Midbrain (tissue), 1 donor: ENCODE results near the gene LAMB1.
"Not testable (repeated sequence)": the region's sequence is repeated elsewhere in the genome, so short reads cannot be mapped to it uniquely, and the experiment has no call there.

Experiments
- DNase-seq: peaks from one replicate; lab custom pipeline; 2025; lab: John Stamatoyannopoulos, UW

The LAMB1 gene

GRCh38 chr7:107945332-107945731, 57.6 kb downstream of the LAMB1 start:
- no peak for DNase-seq

GRCh38 chr7:107944411-107945169, 58.4 kb downstream of the LAMB1 start:
- DNase-seq, result no peak

- DNase-seq, result no peak
Measured at GRCh38 chr7:107943018-107943417, 59.9 kb downstream of the LAMB1 start.

- no peak for DNase-seq
Measured at GRCh38 chr7:107940951-107941350, 62.0 kb downstream of the LAMB1 start.

- no peak for DNase-seq
Measured at GRCh38 chr7:107939573-107940489, 63.1 kb downstream of the LAMB1 start.

GRCh38 chr7:107938456-107939250, 64.3 kb downstream of the LAMB1 start:
- no peak for DNase-seq

GRCh38 chr7:107937531-107937930, 65.4 kb downstream of the LAMB1 start:
- no peak for DNase-seq

- no peak for DNase-seq
Measured at GRCh38 chr7:107936312-107936711, 66.6 kb downstream of the LAMB1 start.

GRCh38 chr7:107934991-107935770, 67.8 kb downstream of the LAMB1 start:
- DNase-seq, result no peak

- no peak for DNase-seq
Measured at GRCh38 chr7:107933386-107934013, 69.5 kb downstream of the LAMB1 start.

GRCh38 chr7:107932805-107933204, 70.2 kb downstream of the LAMB1 start:
- DNase-seq, result no peak

- DNase-seq, result no peak
Measured at GRCh38 chr7:107931740-107932515, 71.0 kb downstream of the LAMB1 start.

GRCh38 chr7:107926481-107926880, 76.5 kb downstream of the LAMB1 start:
- no peak for DNase-seq

GRCh38 chr7:107924841-107925504, 78.0 kb downstream of the LAMB1 start:
- no peak for DNase-seq

GRCh38 chr7:107922886-107923285, 80.1 kb downstream of the LAMB1 start:
- no peak for DNase-seq

GRCh38 chr7:107921826-107922225, 81.1 kb downstream of the LAMB1 start:
- DNase-seq, result not testable (repeated sequence)

GRCh38 chr7:107920048-107920772, 82.8 kb downstream of the LAMB1 start:
- no peak for DNase-seq

- no peak for DNase-seq
Measured at GRCh38 chr7:107918948-107919347, 84.0 kb downstream of the LAMB1 start.
